GM21529 (cell line): ENCODE results near the gene LRRD1.
"Not testable (repeated sequence)": the region's sequence is repeated elsewhere in the genome, so short reads cannot be mapped to it uniquely, and the experiment has no call there.

Source experiments
- ATAC-seq: cut with Tn5 transposase; IDR thresholded peaks from one replicate; pipeline ENCODE4 v1.9.1; 2021; ENCODE audit not compliant: unreplicated experiment

Gene LRRD1

DNA sequence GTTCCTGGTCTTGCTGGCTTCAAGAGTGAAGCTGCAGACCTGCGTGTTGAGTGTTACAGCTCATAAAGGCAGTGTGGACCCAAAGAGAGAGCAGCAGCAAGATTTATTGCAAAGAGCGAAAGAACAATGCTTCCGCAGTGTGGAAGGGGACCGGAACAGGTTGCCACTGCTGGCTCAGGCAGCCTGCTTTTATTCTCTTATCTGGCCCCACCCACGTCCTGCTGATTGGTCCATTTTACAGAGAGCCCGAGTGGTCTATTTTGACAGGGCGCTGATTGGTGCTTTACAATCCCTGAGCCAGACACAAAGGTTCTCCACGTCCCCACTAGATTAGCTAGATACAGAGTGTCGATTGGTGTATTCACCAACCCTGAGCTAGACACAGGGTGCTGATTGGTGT lies 36.2 kb downstream of the LRRD1 start:
- ATAC-seq: not testable (repeated sequence)

DNA sequence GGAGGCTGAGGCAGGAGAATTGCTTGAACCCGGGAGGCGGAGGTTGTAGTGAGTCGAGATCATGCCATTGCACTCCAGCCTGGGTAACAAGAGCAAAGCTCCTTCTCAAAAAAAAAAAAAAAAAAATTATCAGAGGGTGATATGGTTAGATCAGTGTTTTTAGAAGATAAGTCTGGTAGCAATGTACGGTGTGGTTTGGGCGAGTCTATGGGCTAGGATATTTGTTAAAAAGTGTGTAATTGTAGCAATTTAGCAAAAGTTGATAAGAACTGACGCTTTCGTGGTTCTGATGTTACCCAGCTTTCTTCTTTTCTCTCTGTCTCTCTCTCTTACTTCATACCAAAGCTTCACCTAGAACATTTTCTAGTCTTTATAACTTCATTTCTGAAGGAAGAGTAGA lies 37.8 kb downstream of the LRRD1 start:
- ATAC-seq: no peak

GRCh38 chr7:92137557-92137956 lies 41.4 kb downstream of the LRRD1 start:
- no peak for ATAC-seq

- no peak for ATAC-seq
Measured at GRCh38 chr7:92135052-92135889, 43.7 kb downstream of the LRRD1 start.

DNA sequence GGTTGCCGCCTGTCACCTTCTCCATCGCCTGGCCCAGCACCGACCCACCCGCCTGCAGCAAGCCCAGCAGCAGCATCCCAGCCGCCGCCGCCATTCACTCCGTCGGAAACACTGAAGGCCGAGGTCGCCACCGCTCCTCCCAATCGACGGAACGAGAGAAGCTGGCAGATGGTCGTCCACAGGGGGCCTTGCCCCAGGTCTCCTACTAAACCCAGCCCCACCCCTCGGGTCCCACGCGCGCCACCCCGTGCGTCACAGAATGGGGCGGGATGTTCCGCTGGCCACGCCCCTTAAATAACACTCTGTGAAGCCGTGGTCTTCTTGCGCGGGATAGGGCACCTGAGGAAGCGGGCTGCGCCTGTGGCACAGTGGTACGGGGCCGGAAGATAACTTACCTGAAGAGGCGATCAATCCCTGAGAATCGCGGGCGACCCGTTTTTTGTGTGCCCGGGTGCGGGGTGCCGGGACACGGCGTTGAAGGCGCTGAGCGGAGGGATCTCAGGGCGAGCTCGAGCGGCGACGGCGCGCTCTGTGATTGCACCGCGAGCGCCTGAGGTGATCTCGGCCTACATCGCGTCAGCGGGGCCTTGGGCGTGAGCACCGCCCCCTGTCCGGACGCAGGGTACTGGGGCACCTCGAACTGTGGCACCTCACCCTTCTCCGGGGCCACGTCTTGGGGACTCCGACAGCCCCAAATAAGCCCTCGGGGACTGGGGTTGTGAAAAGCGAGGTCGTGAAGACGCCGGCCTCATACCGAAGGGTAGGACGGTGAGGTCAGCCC lies 44.5 kb downstream of the LRRD1 start, which contains the start of gene CYP51A1:
TSS of gene CYP51A1 (minus strand) at position 207 of the 781 bp plus-strand sequence. CDS start at position 94, 113 bp downstream.
- ATAC-seq: peak; percentile 86

- peak; percentile 35 for ATAC-seq
Measured at GRCh38 chr7:92133737-92134270, 45.1 kb downstream of the LRRD1 start.

GRCh38 chr7:92133133-92133736 lies 45.7 kb downstream of the LRRD1 start:
- peak; percentile 22 for ATAC-seq

GRCh38 chr7:92131764-92132330 lies 47.1 kb downstream of the LRRD1 start:
- ATAC-seq: no peak

DNA sequence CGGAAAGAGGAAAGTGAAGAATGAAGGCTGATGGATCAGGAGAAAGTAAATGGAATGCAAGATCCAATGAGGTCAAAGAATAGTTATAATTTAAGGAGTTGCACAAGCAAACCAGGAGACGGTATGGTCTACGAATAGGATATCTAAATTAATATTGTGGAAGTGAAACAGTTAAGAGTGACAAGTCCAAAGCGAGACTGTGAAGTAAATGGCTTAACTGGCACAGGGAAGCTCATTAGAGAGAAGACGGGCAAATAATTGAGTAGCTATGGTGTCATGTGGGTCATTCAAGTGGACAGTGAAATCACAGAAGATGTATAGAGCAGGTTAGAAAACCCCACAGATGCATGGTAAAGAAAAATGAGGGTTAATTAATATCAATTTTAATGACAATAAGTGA lies 47.8 kb downstream of the LRRD1 start:
- no peak for ATAC-seq

- no peak for ATAC-seq
Measured at GRCh38 chr7:92121681-92122080, 57.3 kb downstream of the LRRD1 start.

- ATAC-seq: no peak
Measured at GRCh38 chr7:92119213-92119759, 59.7 kb downstream of the LRRD1 start.

- no peak for ATAC-seq
Measured at GRCh38 chr7:92116949-92117348, 62.0 kb downstream of the LRRD1 start.

DNA sequence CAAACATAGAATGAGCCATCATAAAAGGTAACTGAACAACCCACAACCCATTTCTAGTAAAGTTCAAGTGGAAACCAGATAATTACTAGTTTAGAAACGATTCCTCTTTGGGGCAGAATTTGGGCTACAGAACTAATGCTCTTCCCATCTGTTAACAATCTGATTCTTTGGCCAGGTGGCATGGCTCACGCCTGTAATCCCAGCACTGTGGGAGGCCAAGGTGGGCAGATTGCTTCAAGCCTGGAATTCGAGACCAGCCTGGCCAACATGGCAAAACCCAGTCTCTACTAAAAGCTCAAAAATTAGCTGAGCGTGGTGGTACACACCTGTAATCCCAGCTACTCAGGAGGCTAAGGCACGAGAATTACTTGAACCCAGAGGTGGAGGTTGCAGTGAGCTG lies 63.1 kb downstream of the LRRD1 start:
- ATAC-seq: no peak

GRCh38 chr7:92110857-92111256 lies 68.1 kb downstream of the LRRD1 start:
- ATAC-seq: no peak

- ATAC-seq: no peak
Measured at GRCh38 chr7:92108821-92109220, 70.1 kb downstream of the LRRD1 start.

DNA sequence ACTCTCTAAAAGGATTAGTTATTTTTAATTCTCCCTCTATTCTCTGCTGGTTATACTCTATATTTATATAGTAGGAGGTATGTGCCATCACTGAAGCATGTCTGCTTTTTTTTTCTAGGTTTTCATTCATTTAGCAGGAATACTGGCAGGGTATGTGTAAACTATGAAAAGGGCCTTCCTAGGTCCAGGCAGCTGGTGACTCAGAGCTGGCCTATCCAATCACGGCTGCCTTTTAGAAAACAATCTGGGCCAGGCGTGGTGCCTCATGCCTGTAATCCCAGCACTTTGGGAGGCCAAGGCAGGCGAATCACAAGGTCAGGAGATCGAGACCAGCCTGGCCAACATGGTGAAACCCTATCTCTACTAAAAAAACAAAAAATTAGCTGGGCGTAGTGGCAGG lies 76.1 kb downstream of the LRRD1 start:
- ATAC-seq: not testable (repeated sequence)

GRCh38 chr7:92100534-92100933 lies 78.4 kb downstream of the LRRD1 start:
- ATAC-seq: no peak

GRCh38 chr7:92095380-92095779 lies 83.6 kb downstream of the LRRD1 start:
- ATAC-seq: no peak
